Measurements from ENCODE around the gene KBTBD6. TPM values are rescaled to one million over a fixed set of nuclear protein-coding genes. Genes with fewer than 3 reads are reported as not detected.
"Not testable (repeated sequence)": the region's sequence is repeated elsewhere in the genome, so short reads cannot be mapped to it uniquely, and the experiment has no call there.

Gene KBTBD6
- total RNA-seq, 3 donors from 2014 or later (not counting 1 experiment from before 2014, with no cell fraction given) = 1.7 to 3.2 (median 3.1) TPM

GRCh38 chr13:41137951-41138350, 5.3 kb upstream of the KBTBD6 start:
- no peak overlapping the region for H3K4me3 Mint-ChIP-seq
- no peak overlapping the region for H3K27ac Mint-ChIP-seq
- H3K9me3 Mint-ChIP-seq = no peaks in the 10 kb centered on the region
- no peak for ATAC-seq
- H3K4me3 ChIP-seq (ENCODE audit: low read length) = no peak overlapping the region
- TF ChIP-seq, protein P1, sequence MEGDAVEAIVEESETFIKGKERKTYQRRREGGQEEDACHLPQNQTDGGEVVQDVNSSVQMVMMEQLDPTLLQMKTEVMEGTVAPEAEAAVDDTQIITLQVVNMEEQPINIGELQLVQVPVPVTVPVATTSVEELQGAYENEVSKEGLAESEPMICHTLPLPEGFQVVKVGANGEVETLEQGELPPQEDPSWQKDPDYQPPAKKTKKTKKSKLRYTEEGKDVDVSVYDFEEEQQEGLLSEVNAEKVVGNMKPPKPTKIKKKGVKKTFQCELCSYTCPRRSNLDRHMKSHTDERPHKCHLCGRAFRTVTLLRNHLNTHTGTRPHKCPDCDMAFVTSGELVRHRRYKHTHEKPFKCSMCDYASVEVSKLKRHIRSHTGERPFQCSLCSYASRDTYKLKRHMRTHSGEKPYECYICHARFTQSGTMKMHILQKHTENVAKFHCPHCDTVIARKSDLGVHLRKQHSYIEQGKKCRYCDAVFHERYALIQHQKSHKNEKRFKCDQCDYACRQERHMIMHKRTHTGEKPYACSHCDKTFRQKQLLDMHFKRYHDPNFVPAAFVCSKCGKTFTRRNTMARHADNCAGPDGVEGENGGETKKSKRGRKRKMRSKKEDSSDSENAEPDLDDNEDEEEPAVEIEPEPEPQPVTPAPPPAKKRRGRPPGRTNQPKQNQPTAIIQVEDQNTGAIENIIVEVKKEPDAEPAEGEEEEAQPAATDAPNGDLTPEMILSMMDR (IDR thresholded peaks at IDR 0.05) = no peak
- intact Hi-C loops (cut with micrococcal nuclease) = no loop called here
- H3K36me3 Mint-ChIP-seq = no peaks in the 10 kb centered on the region
- 90% methylated on average over 2 of the region's 2 CpGs for WGBS (ENCODE audit: insufficient coverage)
- H3K27ac ChIP-seq (ENCODE audit: low read length) = no peak overlapping the region
- DNase-seq = no peak
- no peaks in the 10 kb centered on the region for H3K36me3 ChIP-seq (ENCODE audit: control insufficient read depth, insufficient read depth, low read length)
- no peaks in the 10 kb centered on the region for H3K9me3 ChIP-seq (ENCODE audit: control insufficient read depth, insufficient read depth, low read length)
- H3K4me1 Mint-ChIP-seq = peaks cover 12 to 13% of the 10 kb centered on the region in 2 donors
- H3K27me3 ChIP-seq (ENCODE audit: control insufficient read depth, insufficient read depth, low read length) = no peaks in the 10 kb centered on the region
- no peaks in the 10 kb centered on the region for H3K4me1 ChIP-seq (ENCODE audit: control insufficient read depth, insufficient read depth, low read length)
- H3K27me3 Mint-ChIP-seq (ENCODE audit: low read depth in 2 of 2) = no peaks in the 10 kb centered on the region

- DNase-seq (no peak), ATAC-seq (no peak)
- peaks cover 2% of the 10 kb centered on the region for H3K4me1 ChIP-seq (ENCODE audit: control insufficient read depth, insufficient read depth, low read length)
- no peaks in the 10 kb centered on the region for H3K27me3 ChIP-seq (ENCODE audit: control insufficient read depth, insufficient read depth, low read length)
- no peaks in the 10 kb centered on the region for H3K9me3 ChIP-seq (ENCODE audit: control insufficient read depth, insufficient read depth, low read length)
- Mint-ChIP-seq H3K4me3 (no peak overlapping the region), H3K9me3 (no peaks in the 10 kb centered on the region), H3K4me1 (peaks cover 19 to 20% of the 10 kb centered on the region in 2 donors), H3K36me3 (no peaks in the 10 kb centered on the region), H3K27me3 (ENCODE audit: low read depth in 2 of 2) (no peaks in the 10 kb centered on the region), H3K27ac (no peak overlapping the region)
- H3K36me3 ChIP-seq (ENCODE audit: control insufficient read depth, insufficient read depth, low read length) = no peaks in the 10 kb centered on the region
- no peak overlapping the region for H3K27ac ChIP-seq (ENCODE audit: low read length)
- H3K4me3 ChIP-seq (ENCODE audit: low read length) = no peak overlapping the region
- TF ChIP-seq, protein P1 (IDR thresholded peaks at IDR 0.05) = no peak
- intact Hi-C loops (cut with micrococcal nuclease) = no loop called here
- 76% methylated on average over 3 of the region's 3 CpGs for WGBS (ENCODE audit: insufficient coverage)
These were observed 4.6 kb upstream of the KBTBD6 start for GRCh38 chr13:41137241-41137640.

DNA sequence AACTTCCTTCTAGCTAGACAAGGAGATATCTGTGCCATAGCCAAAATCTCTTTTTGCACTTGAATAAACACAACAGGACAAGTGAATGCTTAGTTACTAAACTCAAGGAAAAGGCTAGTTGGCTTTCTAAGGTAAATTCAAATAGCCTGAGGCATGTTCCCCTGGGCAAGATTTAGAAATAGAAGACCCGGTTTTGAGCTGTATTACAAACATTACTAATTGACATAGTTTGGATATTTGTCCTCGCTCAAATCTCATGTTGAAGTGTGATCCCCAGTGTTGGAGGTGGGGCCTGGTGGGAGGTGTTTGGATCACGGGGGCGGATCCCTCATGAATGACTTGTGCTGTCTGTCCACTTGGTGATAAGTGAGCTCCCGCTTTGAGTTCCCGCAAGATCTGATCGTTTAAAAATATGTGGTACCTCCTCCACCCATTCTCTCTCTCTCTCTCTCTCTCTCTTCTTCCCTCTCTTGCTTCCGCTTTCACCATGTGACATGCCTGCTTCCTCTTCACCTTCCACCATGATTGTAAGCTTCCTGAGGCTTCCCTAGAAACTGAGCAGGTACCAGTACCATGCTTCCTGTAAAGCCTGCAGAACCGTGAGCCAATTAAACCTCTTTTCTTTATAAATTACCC, 3.9 kb upstream of the KBTBD6 start:
- Mint-ChIP-seq H3K4me1 (peaks cover 26 to 27% of the 10 kb centered on the region in 2 donors), H3K9me3 (no peaks in the 10 kb centered on the region), H3K4me3 (no peak overlapping the region), H3K27me3 (ENCODE audit: low read depth in 2 of 2) (no peaks in the 10 kb centered on the region), H3K27ac (no peak overlapping the region), H3K36me3 (no peaks in the 10 kb centered on the region)
- H3K4me1 ChIP-seq (ENCODE audit: control insufficient read depth, insufficient read depth, low read length) = peaks cover 9% of the 10 kb centered on the region
- no peaks in the 10 kb centered on the region for H3K9me3 ChIP-seq (ENCODE audit: control insufficient read depth, insufficient read depth, low read length)
- intact Hi-C loops (cut with micrococcal nuclease) = no loop called here
- TF ChIP-seq, protein P1 (IDR thresholded peaks at IDR 0.05) = no peak
- DNase-seq = no peak
- no peak overlapping the region for H3K4me3 ChIP-seq (ENCODE audit: low read length)
- no peaks in the 10 kb centered on the region for H3K36me3 ChIP-seq (ENCODE audit: control insufficient read depth, insufficient read depth, low read length)
- H3K27me3 ChIP-seq (ENCODE audit: control insufficient read depth, insufficient read depth, low read length) = no peaks in the 10 kb centered on the region
- H3K27ac ChIP-seq (ENCODE audit: low read length) = no peak overlapping the region
- ATAC-seq = no peak
- 96% methylated on average over 9 of the region's 9 CpGs for WGBS (ENCODE audit: insufficient coverage)

DNA sequence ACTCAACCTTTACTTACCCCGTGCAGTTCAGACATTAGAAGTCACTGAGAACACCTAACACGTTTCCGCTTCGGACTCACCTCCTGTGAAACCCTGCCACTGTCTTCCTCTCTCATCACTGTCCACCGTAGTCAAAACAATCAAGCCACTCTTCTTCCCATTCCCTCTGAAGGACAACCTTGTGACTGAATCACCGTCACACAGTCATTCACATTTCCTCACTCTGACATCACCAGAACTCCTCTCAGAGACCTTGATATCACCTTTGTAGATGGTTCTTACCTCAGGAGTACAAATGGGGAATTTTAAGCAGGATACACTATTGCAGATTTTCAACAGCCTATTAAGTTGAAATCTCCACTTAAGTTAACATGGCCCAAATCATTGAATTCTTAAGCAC, 1.3 kb upstream of the KBTBD6 start:
- Histone ChIP-seq H3K27me3 (ENCODE audit: control insufficient read depth, insufficient read depth, low read length) (no peaks in the 10 kb centered on the region), H3K36me3 (ENCODE audit: control insufficient read depth, insufficient read depth, low read length) (no peaks in the 10 kb centered on the region), H3K9me3 (ENCODE audit: control insufficient read depth, insufficient read depth, low read length) (no peaks in the 10 kb centered on the region), H3K27ac (ENCODE audit: low read length) (no peak overlapping the region), H3K4me1 (ENCODE audit: control insufficient read depth, insufficient read depth, low read length) (peaks cover 14% of the 10 kb centered on the region), H3K4me3 (ENCODE audit: low read length) (no peak overlapping the region)
- TF ChIP-seq, protein P1 (IDR thresholded peaks at IDR 0.05) = no peak
- intact Hi-C loops (cut with micrococcal nuclease) = no loop called here
- Mint-ChIP-seq H3K27me3 (ENCODE audit: low read depth in 2 of 2) (no peaks in the 10 kb centered on the region), H3K4me1 (peaks cover 40 to 41% of the 10 kb centered on the region in 2 donors), H3K9me3 (no peaks in the 10 kb centered on the region), H3K36me3 (no peaks in the 10 kb centered on the region), H3K4me3 (peak overlapping the region; percentile 98), H3K27ac (peak overlapping the region in 1 of 2 donors; percentile 11)
- ATAC-seq = no peak
- no peak for DNase-seq
- WGBS (ENCODE audit: insufficient coverage) = 98% methylated on average over 6 of the region's 6 CpGs

- not testable (repeated sequence) for H3K27me3 Mint-ChIP-seq (ENCODE audit: low read depth in 2 of 2); H3K27me3 ChIP-seq (ENCODE audit: control insufficient read depth, insufficient read depth, low read length); DNase-seq; H3K9me3 Mint-ChIP-seq; H3K36me3 Mint-ChIP-seq; H3K9me3 ChIP-seq (ENCODE audit: control insufficient read depth, insufficient read depth, low read length); H3K36me3 ChIP-seq (ENCODE audit: control insufficient read depth, insufficient read depth, low read length)
- Mint-ChIP-seq H3K4me3 (peak overlapping the region; percentile 98), H3K4me1 (peaks cover 40 to 41% of the 10 kb centered on the region in 2 donors), H3K27ac (peak overlapping the region; percentile 93 to 96)
- peak; percentile 1 to 10 (median 8) for ATAC-seq
- Histone ChIP-seq H3K4me1 (ENCODE audit: control insufficient read depth, insufficient read depth, low read length) (peaks cover 14% of the 10 kb centered on the region), H3K27ac (ENCODE audit: low read length) (peak overlapping the region; percentile 72), H3K4me3 (ENCODE audit: low read length) (peak overlapping the region; percentile 96)
- WGBS (ENCODE audit: insufficient coverage) = 43% methylated on average over 48 of the region's 48 CpGs
- intact Hi-C loops (cut with micrococcal nuclease) = loop anchor here (1.0 kb wide), 4 partner anchors 62 to 179 kb away; partner anchors contain the start of genes KBTBD7, MTRF1, NAA16 and WBP4
These were observed 716 bp downstream of the KBTBD6 start for GRCh38 chr13:41131660-41132511.

All from natural killer cell (primary cell).